ENCODE measurements around the gene STAG2. TPM values are rescaled to one million over a fixed set of nuclear protein-coding genes. Genes with fewer than 3 reads are reported as not detected.

Gene STAG2
- total RNA-seq, 2 donors from 2014 or later = 73.7 to 130 TPM

DNA sequence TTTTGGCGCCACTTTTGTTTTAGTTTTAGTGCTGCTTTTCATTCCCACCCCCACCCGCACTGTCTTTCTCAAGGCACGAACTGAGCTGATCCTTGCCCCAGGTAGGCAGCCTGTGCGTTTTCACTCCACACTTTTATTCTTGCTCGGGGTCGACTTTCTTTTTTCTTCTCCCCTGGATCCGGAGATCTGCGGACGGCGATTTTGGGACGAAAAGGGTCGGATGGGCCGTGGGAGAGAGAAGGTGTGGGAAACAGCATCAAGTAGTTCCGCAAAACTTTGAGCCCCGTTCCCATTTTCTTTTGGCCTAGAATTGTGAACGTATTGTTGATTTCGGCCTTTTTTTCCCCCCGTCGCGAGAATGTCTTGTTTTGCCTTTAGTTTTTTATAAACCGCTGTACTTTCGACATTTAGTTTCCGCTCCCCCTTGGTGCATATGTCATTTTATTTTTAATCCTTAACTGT, 531 bp downstream of the STAG2 start:
- peaks cover 6% of the 10 kb centered on the region for H3K36me3 Mint-ChIP-seq (ENCODE audit: low read depth)
- Histone ChIP-seq H3K4me3 (ENCODE audit: low read length) (peak overlapping the region; percentile 95), H3K4me1 (ENCODE audit: control insufficient read depth, insufficient read depth, low read length) (no peaks in the 10 kb centered on the region), H3K9me3 (ENCODE audit: control insufficient read depth, low read length) (no peaks in the 10 kb centered on the region), H3K27ac (ENCODE audit: low read depth, low read length) (peak overlapping the region; percentile 99), H3K9ac (ENCODE audit: extremely low read depth, low read length, poor library complexity, severe bottlenecking) (peak overlapping the region; percentile 99), H3K36me3 (ENCODE audit: control insufficient read depth, insufficient read depth, low read length) (no peaks in the 10 kb centered on the region), H3K27me3 (ENCODE audit: control insufficient read depth, insufficient read depth, low read length, poor library complexity, severe bottlenecking) (no peaks in the 10 kb centered on the region)
- H3K4me1 Mint-ChIP-seq = peaks cover 12% of the 10 kb centered on the region
- 0% methylated on average over 16 of the region's 23 CpGs; no CpG with 5 or more reads in 1 of the 2 experiments for whole genome bisulfite sequencing, 2 experiments (ENCODE audit: insufficient coverage in 1 of 2, insufficient read length in 1 of 2)
- H3K27me3 Mint-ChIP-seq (ENCODE audit: insufficient read depth) = peaks cover 2% of the 10 kb centered on the region
- DNase-seq = no peak
- peaks cover 16% of the 10 kb centered on the region for H3K9me3 Mint-ChIP-seq
- peak overlapping the region; percentile 98 for H3K4me3 Mint-ChIP-seq
- no peak for TF ChIP-seq CTCF (conservative IDR thresholded peaks at IDR 0.05)
- H3K27ac Mint-ChIP-seq = peak overlapping the region; percentile 100

GRCh38 chrX:123962794-123963373, 1.4 kb downstream of the STAG2 start:
- Histone ChIP-seq H3K27me3 (ENCODE audit: control insufficient read depth, insufficient read depth, low read length, poor library complexity, severe bottlenecking) (no peaks in the 10 kb centered on the region), H3K4me1 (ENCODE audit: control insufficient read depth, insufficient read depth, low read length) (no peaks in the 10 kb centered on the region), H3K4me3 (ENCODE audit: low read length) (peak overlapping the region; percentile 95), H3K9me3 (ENCODE audit: control insufficient read depth, low read length) (no peaks in the 10 kb centered on the region), H3K27ac (ENCODE audit: low read depth, low read length) (peak overlapping the region; percentile 99), H3K9ac (ENCODE audit: extremely low read depth, low read length, poor library complexity, severe bottlenecking) (peak overlapping the region; percentile 99), H3K36me3 (ENCODE audit: control insufficient read depth, insufficient read depth, low read length) (no peaks in the 10 kb centered on the region)
- TF ChIP-seq CTCF (conservative IDR thresholded peaks at IDR 0.05) = no peak
- Mint-ChIP-seq H3K27ac (peak overlapping the region; percentile 100), H3K9me3 (peaks cover 14% of the 10 kb centered on the region), H3K4me3 (peak overlapping the region; percentile 98), H3K36me3 (ENCODE audit: low read depth) (peaks cover 6% of the 10 kb centered on the region), H3K4me1 (peaks cover 12% of the 10 kb centered on the region), H3K27me3 (ENCODE audit: insufficient read depth) (peaks cover 2% of the 10 kb centered on the region)
- DNase-seq = peak; percentile 92
- 0% methylated on average over 18 of the region's 22 CpGs; no CpG with 5 or more reads in 1 of the 2 experiments for WGBS, 2 experiments (ENCODE audit: insufficient coverage in 1 of 2, insufficient read length in 1 of 2)

DNA sequence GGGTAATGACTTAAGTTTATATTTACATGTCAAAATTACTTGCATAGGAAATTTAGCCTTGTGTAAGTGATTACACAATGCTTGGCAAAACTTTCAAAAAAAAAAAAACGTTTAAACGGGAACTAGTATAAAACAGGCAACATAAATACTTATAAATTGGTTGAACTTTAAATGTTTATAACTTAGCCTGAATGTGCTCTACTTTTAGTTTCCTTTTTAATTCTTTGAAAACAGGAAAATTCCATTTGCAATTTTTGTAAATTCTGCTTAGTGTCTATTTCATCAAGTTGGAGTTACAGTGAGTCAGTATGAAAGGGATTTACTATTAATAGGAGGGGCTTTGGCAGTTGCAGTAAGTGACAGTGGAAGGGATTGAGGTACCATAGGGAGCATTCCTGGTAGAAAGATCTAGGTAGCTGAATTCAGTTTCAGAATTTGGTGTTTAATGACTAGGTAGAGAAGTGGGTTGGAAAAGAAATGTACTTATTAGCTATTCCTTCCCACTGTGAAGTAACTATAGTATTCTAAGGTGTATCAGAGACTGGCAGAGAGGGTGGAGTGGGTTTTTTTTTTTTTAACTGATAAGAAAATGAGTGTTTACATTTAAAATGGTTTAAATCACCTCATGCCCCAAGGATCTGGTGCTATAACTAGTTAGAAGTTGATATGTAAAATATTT, 2.8 kb downstream of the STAG2 start:
- H3K4me1 ChIP-seq (ENCODE audit: control insufficient read depth, insufficient read depth, low read length) = no peaks in the 10 kb centered on the region
- Mint-ChIP-seq H3K27ac (peak overlapping the region; percentile 10), H3K4me3 (peak overlapping the region; percentile 98), H3K4me1 (peaks cover 12% of the 10 kb centered on the region), H3K27me3 (ENCODE audit: insufficient read depth) (peaks cover 2% of the 10 kb centered on the region), H3K36me3 (ENCODE audit: low read depth) (peaks cover 11% of the 10 kb centered on the region), H3K9me3 (peaks cover 14% of the 10 kb centered on the region)
- no peak for TF ChIP-seq CTCF (conservative IDR thresholded peaks at IDR 0.05)
- no peak for DNase-seq
- no peak overlapping the region for H3K27ac ChIP-seq (ENCODE audit: low read depth, low read length)
- no peaks in the 10 kb centered on the region for H3K9me3 ChIP-seq (ENCODE audit: control insufficient read depth, low read length)
- peak overlapping the region; percentile 95 for H3K4me3 ChIP-seq (ENCODE audit: low read length)
- WGBS, 2 experiments (ENCODE audit: insufficient coverage in 1 of 2, insufficient read length in 1 of 2) = no CpG with 5 or more reads among the region's 2 CpGs
- H3K9ac ChIP-seq (ENCODE audit: extremely low read depth, low read length, poor library complexity, severe bottlenecking) = peak overlapping the region; percentile 99
- H3K36me3 ChIP-seq (ENCODE audit: control insufficient read depth, insufficient read depth, low read length) = no peaks in the 10 kb centered on the region
- H3K27me3 ChIP-seq (ENCODE audit: control insufficient read depth, insufficient read depth, low read length, poor library complexity, severe bottlenecking) = no peaks in the 10 kb centered on the region
